ENCODE data around the gene ELMOD3.

DNA sequence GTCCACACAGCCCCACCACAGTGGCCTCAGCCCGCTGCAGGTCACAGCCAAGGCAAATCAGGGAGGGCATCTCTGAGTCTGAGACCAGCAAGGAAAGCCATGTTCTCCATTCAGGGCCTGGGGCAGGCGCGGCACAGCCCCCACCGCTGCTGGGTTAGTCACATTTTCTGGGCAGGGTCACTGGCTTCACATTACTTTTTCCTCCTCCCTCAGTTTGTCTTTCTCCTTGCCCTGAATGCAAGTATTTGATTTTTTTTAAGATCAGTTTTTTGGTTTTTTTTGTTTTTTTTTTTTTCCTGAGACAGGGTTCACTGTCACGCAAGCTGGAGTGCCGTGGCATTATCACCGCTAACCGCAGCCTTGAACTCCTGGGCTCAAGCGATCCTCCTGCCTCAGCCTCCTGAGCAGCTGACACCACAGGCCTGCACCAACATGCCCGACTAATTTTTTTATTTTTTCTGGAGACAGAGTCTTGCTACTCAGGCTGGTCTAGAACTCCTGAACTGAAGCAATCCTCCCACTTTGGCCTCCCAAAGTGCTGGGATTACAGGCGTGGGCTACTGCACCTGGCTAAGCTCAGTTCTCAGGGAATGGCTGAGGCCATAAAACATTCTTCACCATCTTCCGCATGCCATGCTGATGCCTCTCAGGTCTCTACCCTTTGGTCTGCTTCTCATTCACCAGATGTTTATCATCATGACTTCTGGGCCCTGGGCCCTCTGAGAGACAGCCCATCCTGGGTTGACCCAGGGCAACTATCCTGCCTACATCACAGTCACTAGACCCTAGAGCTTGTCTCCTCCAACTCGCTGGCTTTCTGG is 56.2 kb downstream of the ELMOD3 start:
- TF ChIP-seq, protein P1, sequence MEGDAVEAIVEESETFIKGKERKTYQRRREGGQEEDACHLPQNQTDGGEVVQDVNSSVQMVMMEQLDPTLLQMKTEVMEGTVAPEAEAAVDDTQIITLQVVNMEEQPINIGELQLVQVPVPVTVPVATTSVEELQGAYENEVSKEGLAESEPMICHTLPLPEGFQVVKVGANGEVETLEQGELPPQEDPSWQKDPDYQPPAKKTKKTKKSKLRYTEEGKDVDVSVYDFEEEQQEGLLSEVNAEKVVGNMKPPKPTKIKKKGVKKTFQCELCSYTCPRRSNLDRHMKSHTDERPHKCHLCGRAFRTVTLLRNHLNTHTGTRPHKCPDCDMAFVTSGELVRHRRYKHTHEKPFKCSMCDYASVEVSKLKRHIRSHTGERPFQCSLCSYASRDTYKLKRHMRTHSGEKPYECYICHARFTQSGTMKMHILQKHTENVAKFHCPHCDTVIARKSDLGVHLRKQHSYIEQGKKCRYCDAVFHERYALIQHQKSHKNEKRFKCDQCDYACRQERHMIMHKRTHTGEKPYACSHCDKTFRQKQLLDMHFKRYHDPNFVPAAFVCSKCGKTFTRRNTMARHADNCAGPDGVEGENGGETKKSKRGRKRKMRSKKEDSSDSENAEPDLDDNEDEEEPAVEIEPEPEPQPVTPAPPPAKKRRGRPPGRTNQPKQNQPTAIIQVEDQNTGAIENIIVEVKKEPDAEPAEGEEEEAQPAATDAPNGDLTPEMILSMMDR (IDR thresholded peaks at IDR 0.05): no peak
- TF ChIP-seq EP300 (IDR thresholded peaks at IDR 0.05; ENCODE audit: borderline replicate concordance in 1 of 2, low read depth in 1 of 2, low read length in 1 of 2): no peak
- no peak for TF ChIP-seq MXI1 (IDR thresholded peaks at IDR 0.05; ENCODE audit: low read depth, low read length)
- no peak for TF ChIP-seq YY1 (IDR thresholded peaks at IDR 0.05; ENCODE audit: low read depth)
- TF ChIP-seq SIN3A (IDR thresholded peaks at IDR 0.05; ENCODE audit: borderline replicate concordance, low read depth, low read length): no peak
- no peak for TF ChIP-seq NFIC (IDR thresholded peaks at IDR 0.05; ENCODE audit: borderline replicate concordance)
- no peak for TF ChIP-seq POLR2AphosphoS5 (IDR thresholded peaks at IDR 0.05; ENCODE audit: low read depth, low read length)
- TF ChIP-seq RAD21 (IDR thresholded peaks at IDR 0.05; ENCODE audit: low read length): no peak
- no peak for TF ChIP-seq EZH2phosphoT487 (IDR thresholded peaks at IDR 0.05; ENCODE audit: borderline replicate concordance, low read depth)
- no peak for TF ChIP-seq FOSL2 (IDR thresholded peaks at IDR 0.05; ENCODE audit: borderline replicate concordance, low read depth)
- TF ChIP-seq, protein P2, sequence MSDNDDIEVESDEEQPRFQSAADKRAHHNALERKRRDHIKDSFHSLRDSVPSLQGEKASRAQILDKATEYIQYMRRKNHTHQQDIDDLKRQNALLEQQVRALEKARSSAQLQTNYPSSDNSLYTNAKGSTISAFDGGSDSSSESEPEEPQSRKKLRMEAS (IDR thresholded peaks at IDR 0.05; ENCODE audit: low read depth): no peak
